ENCODE results near the gene RIOK3. TPM values are rescaled to one million over a fixed set of nuclear protein-coding genes. Genes with fewer than 3 reads are reported as not detected.

Gene RIOK3
- total RNA-seq, 1 experiment from 2014 or later = 41.4 TPM

DNA sequence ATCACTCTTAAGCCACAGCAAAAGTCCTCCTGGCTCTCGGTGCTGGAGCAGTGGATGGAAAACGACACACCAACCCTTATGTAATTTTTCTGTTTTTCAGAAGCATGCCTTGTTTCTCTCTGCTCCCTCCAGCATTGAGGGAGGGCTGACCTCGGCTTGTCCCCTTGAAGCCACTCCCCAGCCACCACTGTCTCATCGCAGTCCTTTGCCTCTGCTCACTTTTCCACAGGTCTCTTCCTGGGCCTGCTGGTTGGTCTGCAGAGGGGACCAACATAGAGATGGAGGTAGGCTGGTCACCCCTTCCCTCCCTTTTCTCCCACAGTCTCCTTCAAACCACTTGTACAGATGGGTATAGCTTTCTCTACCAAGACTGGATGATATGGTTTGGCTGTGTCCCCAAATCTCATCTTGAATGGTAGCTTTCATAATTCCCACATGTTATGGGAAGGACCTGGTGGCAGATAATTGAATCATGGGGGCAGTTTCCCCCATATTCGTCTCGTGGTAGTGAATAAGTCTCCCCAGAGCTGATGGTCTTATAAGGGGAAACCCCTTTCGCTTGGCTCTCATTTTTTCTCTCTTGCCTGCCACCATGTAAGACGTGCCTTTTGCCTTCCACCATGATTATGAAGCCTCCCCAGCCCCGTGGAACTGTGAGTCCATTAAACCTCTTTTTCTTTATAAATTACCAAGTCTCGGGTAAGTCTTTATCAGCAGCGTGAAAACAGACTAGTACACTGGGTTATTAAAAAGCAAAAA, 14.3 kb upstream of the RIOK3 start:
- intact Hi-C loops (cut with micrococcal nuclease) = loop anchor here (2.0 kb wide), 1 partner anchor 14 kb away; the partner anchor contains the start of gene RIOK3
- no peaks in the 10 kb centered on the region for H3K36me3 ChIP-seq (ENCODE audit: low read depth, low read length)
- peak overlapping the region; percentile 86 for H3K4me2 ChIP-seq (ENCODE audit: low read length)
- POLR2A ChIA-PET (ENCODE audit: unreplicated experiment) = no interaction called here
- no peaks in the 10 kb centered on the region for H4K20me1 ChIP-seq (ENCODE audit: low read length)
- H3K79me2 ChIP-seq (ENCODE audit: low read length) = peaks cover 9% of the 10 kb centered on the region
- no peak for TF ChIP-seq EZH2phosphoT487 (IDR thresholded peaks at IDR 0.05; ENCODE audit: borderline replicate concordance, low read length)
- no peak for TF ChIP-seq CTCF (conservative IDR thresholded peaks at IDR 0.05; ENCODE audit: low read depth, low read length)
- TF ChIP-seq EZH2 (IDR thresholded peaks at IDR 0.05; ENCODE audit: low read length, unreplicated experiment) = no peak
- H2AFZ ChIP-seq (ENCODE audit: low read length) = peak overlapping the region; percentile 97
- no peaks in the 10 kb centered on the region for H3K27me3 ChIP-seq (ENCODE audit: low read length)
- no peak for ATAC-seq
- H3K9ac ChIP-seq (ENCODE audit: low read length) = no peak overlapping the region
- H3K4me3 ChIP-seq (ENCODE audit: low read length) = peak overlapping the region; percentile 93; the same call in 1 of the 2 replicates
- no peaks in the 10 kb centered on the region for H3K9me3 ChIP-seq (ENCODE audit: low read length)
- no peaks in the 10 kb centered on the region for H3F3A ChIP-seq (ENCODE audit: low read length, unreplicated experiment)
- H3K4me1 ChIP-seq (ENCODE audit: insufficient read depth, low read length) = peaks cover 5% of the 10 kb centered on the region; the same call in 1 of the 2 replicates
- no TSS peak for BruUV-seq (replicated peaks)
- CTCF ChIA-PET = no interaction called here
- no peak overlapping the region for H3K27ac ChIP-seq (ENCODE audit: low read length)
- H3K9me2 ChIP-seq (replicated peaks; ENCODE audit: low read length) = no peaks in the 10 kb centered on the region
- no peak for DNase-seq

DNA sequence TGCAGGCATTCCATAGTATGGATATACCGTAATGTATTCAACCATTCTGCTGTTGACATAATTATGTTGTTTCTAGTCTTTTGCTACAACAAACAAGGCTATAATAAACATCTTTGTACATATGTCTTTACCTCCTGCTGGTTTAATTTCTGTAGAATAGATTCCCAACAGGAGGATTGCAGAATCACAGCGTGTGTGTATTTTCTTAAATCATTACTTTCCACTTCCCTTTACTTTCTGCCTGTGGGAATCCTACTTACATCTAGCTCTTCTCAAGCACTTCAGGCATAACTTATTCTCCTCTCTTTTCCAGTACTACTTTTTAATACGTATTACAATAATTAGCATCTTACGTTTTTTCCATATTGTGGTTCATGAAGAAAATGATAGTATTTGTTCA, 13.0 kb upstream of the RIOK3 start:
- no peak for ATAC-seq
- Histone ChIP-seq H3K4me1 (ENCODE audit: insufficient read depth, low read length) (peaks cover 5% of the 10 kb centered on the region; the same call in 1 of the 2 replicates), H2AFZ (ENCODE audit: low read length) (no peak overlapping the region), H3K4me2 (ENCODE audit: low read length) (no peak overlapping the region), H3K79me2 (ENCODE audit: low read length) (peaks cover 9% of the 10 kb centered on the region), H3K27ac (ENCODE audit: low read length) (no peak overlapping the region), H3K27me3 (ENCODE audit: low read length) (no peaks in the 10 kb centered on the region), H3K9me3 (ENCODE audit: low read length) (no peaks in the 10 kb centered on the region), H3K9me2 (replicated peaks; ENCODE audit: low read length) (no peaks in the 10 kb centered on the region), H3K4me3 (ENCODE audit: low read length) (no peak overlapping the region), H3F3A (ENCODE audit: low read length, unreplicated experiment) (no peaks in the 10 kb centered on the region), H4K20me1 (ENCODE audit: low read length) (no peaks in the 10 kb centered on the region), H3K9ac (ENCODE audit: low read length) (no peak overlapping the region), H3K36me3 (ENCODE audit: low read depth, low read length) (no peaks in the 10 kb centered on the region)
- intact Hi-C loops (cut with micrococcal nuclease) = no loop called here
- no TSS peak for BruUV-seq (replicated peaks)
- POLR2A ChIA-PET (ENCODE audit: unreplicated experiment) = no interaction called here
- CTCF ChIA-PET = no interaction called here
- no peak for TF ChIP-seq EZH2 (IDR thresholded peaks at IDR 0.05; ENCODE audit: low read length, unreplicated experiment)
- no peak for TF ChIP-seq CTCF (conservative IDR thresholded peaks at IDR 0.05; ENCODE audit: low read depth, low read length)
- no peak for TF ChIP-seq EZH2phosphoT487 (IDR thresholded peaks at IDR 0.05; ENCODE audit: borderline replicate concordance, low read length)
- no peak for DNase-seq

- no TSS peak for BruUV-seq (replicated peaks)
- H3K4me2 ChIP-seq (ENCODE audit: low read length) = no peak overlapping the region
- POLR2A ChIA-PET (ENCODE audit: unreplicated experiment) = interaction anchor here (0.7 kb wide), 1 partner anchor 58 kb away, joined by 4 read pairs; no protein-coding TSS in a partner anchor
- no peaks in the 10 kb centered on the region for H3K27me3 ChIP-seq (ENCODE audit: low read length)
- H3F3A ChIP-seq (ENCODE audit: low read length, unreplicated experiment) = no peaks in the 10 kb centered on the region
- H2AFZ ChIP-seq (ENCODE audit: low read length) = no peak overlapping the region
- TF ChIP-seq CTCF (conservative IDR thresholded peaks at IDR 0.05; ENCODE audit: low read depth, low read length) = no peak
- no peak for TF ChIP-seq EZH2phosphoT487 (IDR thresholded peaks at IDR 0.05; ENCODE audit: borderline replicate concordance, low read length)
- TF ChIP-seq EZH2 (IDR thresholded peaks at IDR 0.05; ENCODE audit: low read length, unreplicated experiment) = no peak
- DNase-seq (no peak), ATAC-seq (no peak)
- no peaks in the 10 kb centered on the region for H4K20me1 ChIP-seq (ENCODE audit: low read length)
- H3K36me3 ChIP-seq (ENCODE audit: low read depth, low read length) = no peaks in the 10 kb centered on the region
- H3K4me3 ChIP-seq (ENCODE audit: low read length) = no peak overlapping the region
- no peaks in the 10 kb centered on the region for H3K9me2 ChIP-seq (replicated peaks; ENCODE audit: low read length)
- H3K4me1 ChIP-seq (ENCODE audit: insufficient read depth, low read length) = no peaks in the 10 kb centered on the region
- CTCF ChIA-PET = interaction anchor here (0.6 to 0.9 kb wide), 2 partner anchors 30 to 67 kb away, joined by 5 to 9 read pairs; no protein-coding TSS in a partner anchor
- H3K79me2 ChIP-seq (ENCODE audit: low read length) = no peaks in the 10 kb centered on the region
- H3K9me3 ChIP-seq (ENCODE audit: low read length) = no peaks in the 10 kb centered on the region
- H3K27ac ChIP-seq (ENCODE audit: low read length) = no peak overlapping the region
- intact Hi-C loops (cut with micrococcal nuclease) = no loop called here
- no peak overlapping the region for H3K9ac ChIP-seq (ENCODE audit: low read length)
Observed at GRCh38 chr18:23442958-23443357, 10.1 kb upstream of the RIOK3 start.
